Epithelial cell of esophagus (primary cell): ENCODE data around the gene GIMAP8.

Experiments used
- DNase-seq: peaks from one replicate; pipeline ENCODE4 v3.0.0; 2010; ENCODE audit warnings: low read depth
- H3K4me3 ChIP-seq: 2 replicates; pipeline ENCODE4 v1.5.1; 2011; ENCODE audit warnings: mild to moderate bottlenecking, low read length, control low read depth
- CTCF ChIP-seq: IDR thresholded peaks from 2 replicates; pipeline ENCODE4 v1.5.1; 2011; ENCODE audit warnings: low read depth, mild to moderate bottlenecking, low read length, control low read depth, inconsistent platforms; ENCODE audit not compliant: insufficient read depth; ENCODE audit errors: missing control alignments

Gene GIMAP8

GRCh38 chr7:150502519-150502918 lies 52.1 kb downstream of the GIMAP8 start:
- DNase-seq = no peak
- no peak overlapping the region for H3K4me3 ChIP-seq
- TF ChIP-seq CTCF = no peak

GRCh38 chr7:150503155-150503554 lies 52.7 kb downstream of the GIMAP8 start:
- DNase-seq = no peak
- no peak for TF ChIP-seq CTCF
- no peak overlapping the region for H3K4me3 ChIP-seq

GRCh38 chr7:150503581-150503980 lies 53.2 kb downstream of the GIMAP8 start:
- no peak for DNase-seq
- no peak overlapping the region for H3K4me3 ChIP-seq
- TF ChIP-seq CTCF = no peak

GRCh38 chr7:150507947-150508602 lies 57.6 kb downstream of the GIMAP8 start:
- no peak overlapping the region for H3K4me3 ChIP-seq

GRCh38 chr7:150511048-150511447 lies 60.6 kb downstream of the GIMAP8 start:
- no peak for TF ChIP-seq CTCF
- H3K4me3 ChIP-seq = no peak overlapping the region
- no peak for DNase-seq

More at GRCh38 chr7:150507947-150508602, 57.6 kb downstream of the GIMAP8 start:
- no peak for TF ChIP-seq CTCF
- DNase-seq = no peak

- no peak for TF ChIP-seq CTCF
- H3K4me3 ChIP-seq = no peak overlapping the region
- DNase-seq = no peak
Observed at GRCh38 chr7:150513758-150514157, 63.3 kb downstream of the GIMAP8 start.

GRCh38 chr7:150514748-150515222 lies 64.4 kb downstream of the GIMAP8 start, which contains the start of gene GIMAP7:
GIMAP7 (plus strand) TSS chr7:150514872; CDS start chr7:150519975, 5,103 bp downstream.
- no peak within 1 kb of the TSS for H3K4me3 ChIP-seq
- no peak for TF ChIP-seq CTCF
- DNase-seq = no peak
